Mesenchymal stem cell (in vitro differentiated cells and primary cell): ENCODE measurements around the gene HFM1.

Experiments used
- DNase-seq: peaks from one replicate; pipeline ENCODE4 v3.0.0-alpha.2; 2013
- H2AFZ ChIP-seq: one replicate; pipeline ENCODE4 v1.6.1; 2013; ENCODE audit warnings: low read depth, mild to moderate bottlenecking, control low read depth, inconsistent platforms, low read length, moderate library complexity
- H2AK5ac ChIP-seq: 2 replicates; pipeline ENCODE4 v1.6.1; 2013; ENCODE audit warnings: low read length, moderate library complexity, mild to moderate bottlenecking, inconsistent platforms; ENCODE audit not compliant: severe bottlenecking
- H2BK120ac ChIP-seq: one replicate; pipeline ENCODE4 v1.6.1; 2013; ENCODE audit warnings: low read depth, mild to moderate bottlenecking, inconsistent platforms, low read length, moderate library complexity
- H2BK12ac ChIP-seq, 2 experiments: one replicate each; pipeline ENCODE4 v1.6.1; 2013; ENCODE audit warnings: inconsistent platforms in 2 of 2, low read length in 2 of 2, mild to moderate bottlenecking in 2 of 2, moderate library complexity in 2 of 2, control low read depth in 1 of 2
- H2BK15ac ChIP-seq: one replicate; pipeline ENCODE4 v1.6.1; 2013; ENCODE audit warnings: mild to moderate bottlenecking, low read depth, inconsistent platforms; ENCODE audit not compliant: poor library complexity, severe bottlenecking
- H2BK5ac ChIP-seq: 2 replicates; pipeline ENCODE4 v1.6.1; 2013; ENCODE audit warnings: low read depth, mild to moderate bottlenecking, low read length, control low read depth, inconsistent platforms; ENCODE audit not compliant: poor library complexity, severe bottlenecking
- H3K14ac ChIP-seq, 2 experiments: one replicate each; pipeline ENCODE4 v1.6.1; 2013; ENCODE audit warnings: inconsistent platforms in 2 of 2, low read length in 2 of 2, control low read depth in 1 of 2, mild to moderate bottlenecking in 1 of 2, moderate library complexity in 1 of 2
- H3K18ac ChIP-seq, 2 experiments: one replicate each; pipeline ENCODE4 v1.6.1; 2013; ENCODE audit warnings: inconsistent platforms in 2 of 2, low read length in 2 of 2, control low read depth in 1 of 2, low read depth in 1 of 2, mild to moderate bottlenecking in 1 of 2
- H3K23ac ChIP-seq, 2 experiments: one replicate each; pipeline ENCODE4 v1.6.1; 2013; ENCODE audit warnings: inconsistent platforms in 2 of 2, low read length in 2 of 2, mild to moderate bottlenecking in 2 of 2, moderate library complexity in 2 of 2, control low read depth in 1 of 2
- H3K27ac ChIP-seq: 2 replicates; pipeline ENCODE4 v1.5.1; 2013; ENCODE audit warnings: mild to moderate bottlenecking, moderate library complexity, low read length, control low read depth, inconsistent platforms; ENCODE audit not compliant: poor library complexity, severe bottlenecking
- H3K27me3 ChIP-seq, 2 experiments: 2 replicates each; pipeline versions ENCODE4 v1.6.1 to v1.7.0; 2013; ENCODE audit warnings: low read length in 2 of 2, mild to moderate bottlenecking in 2 of 2, moderate library complexity in 2 of 2, control low read depth in 1 of 2, inconsistent platforms in 1 of 2; ENCODE audit not compliant: control insufficient read depth in 1 of 2, insufficient read depth in 1 of 2
- H3K36me3 ChIP-seq, 2 experiments: 2 replicates each; pipeline versions ENCODE4 v1.6.1 to v1.7.0; 2013; ENCODE audit warnings: low read length in 2 of 2, control low read depth in 1 of 2, inconsistent platforms in 1 of 2, low read depth in 1 of 2, mild to moderate bottlenecking in 1 of 2; ENCODE audit not compliant: insufficient read depth in 2 of 2, control insufficient read depth in 1 of 2
- H3K4ac ChIP-seq, 2 experiments: one replicate each; pipeline ENCODE4 v1.6.1; 2013; ENCODE audit warnings: inconsistent platforms in 2 of 2, low read length in 2 of 2, mild to moderate bottlenecking in 2 of 2, moderate library complexity in 2 of 2, control low read depth in 1 of 2, low read depth in 1 of 2
- H3K4me1 ChIP-seq: 2 replicates; pipeline ENCODE4 v1.6.1; 2013; ENCODE audit warnings: low read depth, low read length, control low read depth; ENCODE audit not compliant: control insufficient read depth, insufficient read depth
- H3K4me2 ChIP-seq: 2 replicates; pipeline ENCODE4 v1.6.1; 2013; ENCODE audit warnings: low read length, mild to moderate bottlenecking, inconsistent platforms; ENCODE audit not compliant: poor library complexity, severe bottlenecking
- H3K4me3 ChIP-seq, 2 experiments: 2 replicates each; pipeline versions ENCODE4 v1.5.1 to v1.7.0; 2013; ENCODE audit warnings: low read length in 2 of 2, mild to moderate bottlenecking in 2 of 2, control low read depth in 1 of 2, low read depth in 1 of 2; ENCODE audit not compliant: insufficient read depth in 1 of 2
- H3K79me1 ChIP-seq: replicated peaks from 2 replicates; pipeline ENCODE4 v1.6.1; 2013; ENCODE audit warnings: mild to moderate bottlenecking, control low read depth, low read length, inconsistent platforms; ENCODE audit not compliant: poor library complexity, severe bottlenecking
- H3K9ac ChIP-seq: 2 replicates; pipeline ENCODE4 v1.7.0; 2013; ENCODE audit warnings: mild to moderate bottlenecking, low read length, moderate library complexity
- H3K9me3 ChIP-seq: 2 replicates; pipeline ENCODE4 v1.7.0; 2013; ENCODE audit warnings: mild to moderate bottlenecking, low read length; ENCODE audit not compliant: control insufficient read depth
- H4K8ac ChIP-seq: one replicate; pipeline ENCODE4 v1.6.1; 2013; ENCODE audit warnings: inconsistent platforms, mild to moderate bottlenecking, low read length, moderate library complexity
- H4K91ac ChIP-seq: one replicate; pipeline ENCODE4 v1.6.1; 2013; ENCODE audit warnings: mild to moderate bottlenecking, low read length, inconsistent platforms
- WGBS: methylation state at CpG from one replicate; pipeline ENCODE4 v1.1.7; 2013; ENCODE audit warnings: mixed read lengths; 5-methylcytosine and 5-hydroxymethylcytosine counted together

Gene HFM1

GRCh38 chr1:91393042-91393441 is 11.6 kb downstream of the HFM1 start:
- WGBS = 89% methylated on average over 1 of the region's 1 CpG
- H3K27me3 ChIP-seq = no peaks in the 10 kb centered on the region

GRCh38 chr1:91386109-91386508 is 18.5 kb downstream of the HFM1 start:
- no peak overlapping the region for H2BK120ac ChIP-seq
- H3K27ac ChIP-seq = no peak overlapping the region
- no peaks in the 10 kb centered on the region for H3K4me1 ChIP-seq
- no peaks in the 10 kb centered on the region for H3K9me3 ChIP-seq
- no peaks in the 10 kb centered on the region for H3K36me3 ChIP-seq
- no peak overlapping the region for H2AFZ ChIP-seq
- no peak overlapping the region for H3K9ac ChIP-seq
- no peak overlapping the region for H2BK12ac ChIP-seq
- H3K4ac ChIP-seq = no peak overlapping the region
- H2BK15ac ChIP-seq = no peak overlapping the region
- no peak overlapping the region for H2BK5ac ChIP-seq
- no peak overlapping the region for H4K8ac ChIP-seq
- no peaks in the 10 kb centered on the region for H3K27me3 ChIP-seq
- no peak overlapping the region for H3K18ac ChIP-seq
- H3K23ac ChIP-seq = no peak overlapping the region
- H3K14ac ChIP-seq = no peak overlapping the region
- no peaks in the 10 kb centered on the region for H3K79me1 ChIP-seq
- no peak for DNase-seq
- no peak overlapping the region for H3K4me2 ChIP-seq
- H2AK5ac ChIP-seq = no peak overlapping the region
- H3K4me3 ChIP-seq = no peak overlapping the region
- H4K91ac ChIP-seq = no peak overlapping the region
- 100% methylated on average over 1 of the region's 2 CpGs for WGBS

More at GRCh38 chr1:91393042-91393441, 11.6 kb downstream of the HFM1 start:
- no peaks in the 10 kb centered on the region for H3K9me3 ChIP-seq
- no peak overlapping the region for H2AK5ac ChIP-seq
- H3K18ac ChIP-seq = no peak overlapping the region
- no peak overlapping the region for H3K23ac ChIP-seq
- H3K36me3 ChIP-seq = no peaks in the 10 kb centered on the region
- no peak overlapping the region for H3K4me3 ChIP-seq
- no peak overlapping the region for H2BK5ac ChIP-seq
- H3K4me2 ChIP-seq = no peak overlapping the region
- DNase-seq = no peak
- H3K9ac ChIP-seq = no peak overlapping the region
- H4K8ac ChIP-seq = no peak overlapping the region
- no peak overlapping the region for H2AFZ ChIP-seq
- H2BK12ac ChIP-seq = no peak overlapping the region
- no peaks in the 10 kb centered on the region for H3K4me1 ChIP-seq
- no peak overlapping the region for H4K91ac ChIP-seq
- H3K4ac ChIP-seq = no peak overlapping the region
- no peak overlapping the region for H2BK120ac ChIP-seq
- H2BK15ac ChIP-seq = no peak overlapping the region
- H3K79me1 ChIP-seq = no peaks in the 10 kb centered on the region
- H3K27ac ChIP-seq = no peak overlapping the region
- H3K14ac ChIP-seq = no peak overlapping the region

- H3K79me1 ChIP-seq = no peaks in the 10 kb centered on the region
- H2AK5ac ChIP-seq = no peak overlapping the region
- H4K91ac ChIP-seq = no peak overlapping the region
- no peak overlapping the region for H3K18ac ChIP-seq
- no peaks in the 10 kb centered on the region for H3K36me3 ChIP-seq
- no peak overlapping the region for H2BK15ac ChIP-seq
- no peak overlapping the region for H2BK120ac ChIP-seq
- H3K27me3 ChIP-seq = no peaks in the 10 kb centered on the region
- H3K9ac ChIP-seq = no peak overlapping the region
- H3K4me1 ChIP-seq = no peaks in the 10 kb centered on the region
- no peak overlapping the region for H3K14ac ChIP-seq
- no CpG with 5 or more reads among the region's 2 CpGs for WGBS
- H4K8ac ChIP-seq = no peak overlapping the region
- H3K9me3 ChIP-seq = no peaks in the 10 kb centered on the region
- H3K4me2 ChIP-seq = no peak overlapping the region
- H3K4ac ChIP-seq = no peak overlapping the region
- no peak overlapping the region for H2BK12ac ChIP-seq
- no peak overlapping the region for H3K27ac ChIP-seq
- no peak overlapping the region for H2AFZ ChIP-seq
- H3K23ac ChIP-seq = no peak overlapping the region
- no peak for DNase-seq
- H3K4me3 ChIP-seq = no peak overlapping the region
- H2BK5ac ChIP-seq = no peak overlapping the region
Measured at GRCh38 chr1:91383456-91383855, 21.2 kb downstream of the HFM1 start.

GRCh38 chr1:91381844-91382243 is 22.8 kb downstream of the HFM1 start:
- Histone ChIP-seq H3K27ac (no peak overlapping the region), H3K4ac (no peak overlapping the region), H3K79me1 (no peaks in the 10 kb centered on the region), H3K23ac (no peak overlapping the region), H4K8ac (no peak overlapping the region), H2BK15ac (no peak overlapping the region), H2AFZ (no peak overlapping the region), H2BK120ac (no peak overlapping the region), H2AK5ac (no peak overlapping the region), H2BK5ac (no peak overlapping the region), H3K18ac (no peak overlapping the region), H3K27me3 (no peaks in the 10 kb centered on the region), H3K4me3 (no peak overlapping the region), H2BK12ac (no peak overlapping the region), H4K91ac (no peak overlapping the region), H3K9me3 (no peaks in the 10 kb centered on the region), H3K36me3 (no peaks in the 10 kb centered on the region), H3K9ac (no peak overlapping the region), H3K4me2 (no peak overlapping the region), H3K14ac (no peak overlapping the region), H3K4me1 (no peaks in the 10 kb centered on the region)
- 78% methylated on average over 3 of the region's 3 CpGs for WGBS
- no peak for DNase-seq
